ENCODE data around the gene CBFA2T2.

Gene CBFA2T2

GRCh38 chr20:33676652-33677645 is 187.1 kb downstream of the CBFA2T2 start:
- Histone ChIP-seq H3K79me2 (ENCODE audit: insufficient read depth, low read length) (peaks cover 29% of the 10 kb centered on the region), H3K36me3 (ENCODE audit: insufficient read depth, low read length) (peaks cover 40% of the 10 kb centered on the region; the same call in 1 of the 2 replicates), H3K27me3 (ENCODE audit: insufficient read depth, low read length, poor library complexity, severe bottlenecking) (no peaks in the 10 kb centered on the region), H3K4me3 (ENCODE audit: low read length, poor library complexity, severe bottlenecking) (no peak overlapping the region), H3F3A (ENCODE audit: low read depth) (no peaks in the 10 kb centered on the region), H2AFZ (ENCODE audit: low read length) (no peak overlapping the region), H3K9me3 (ENCODE audit: insufficient read depth, low read depth, low read length) (no peaks in the 10 kb centered on the region), H3K4me1 (ENCODE audit: insufficient read depth, low read length, poor library complexity, severe bottlenecking) (peaks cover 26% of the 10 kb centered on the region), H3K9me2 (replicated peaks; ENCODE audit: low read depth, low read length) (no peaks in the 10 kb centered on the region), H3K9ac (ENCODE audit: low read depth, low read length, poor library complexity, severe bottlenecking) (no peak overlapping the region), H4K20me1 (ENCODE audit: insufficient read depth, low read length, poor library complexity, severe bottlenecking) (peaks cover 17% of the 10 kb centered on the region), H3K4me2 (ENCODE audit: low read depth, low read length, poor library complexity, severe bottlenecking) (no peak overlapping the region)
- TF ChIP-seq CTCF (conservative IDR thresholded peaks at IDR 0.05; ENCODE audit: low read length) (no peak), EZH2phosphoT487 (IDR thresholded peaks at IDR 0.05; ENCODE audit: borderline replicate concordance) (no peak)

- Histone ChIP-seq H3K27me3 (ENCODE audit: insufficient read depth, low read length, poor library complexity, severe bottlenecking) (no peaks in the 10 kb centered on the region), H3K9me2 (replicated peaks; ENCODE audit: low read depth, low read length) (no peaks in the 10 kb centered on the region), H3K9me3 (ENCODE audit: insufficient read depth, low read depth, low read length) (no peaks in the 10 kb centered on the region), H3K79me2 (ENCODE audit: insufficient read depth, low read length) (peaks cover 39% of the 10 kb centered on the region), H4K20me1 (ENCODE audit: insufficient read depth, low read length, poor library complexity, severe bottlenecking) (peaks cover 22% of the 10 kb centered on the region), H3K4me1 (ENCODE audit: insufficient read depth, low read length, poor library complexity, severe bottlenecking) (peaks cover 23% of the 10 kb centered on the region), H3F3A (ENCODE audit: low read depth) (no peaks in the 10 kb centered on the region), H3K4me2 (ENCODE audit: low read depth, low read length, poor library complexity, severe bottlenecking) (no peak overlapping the region), H3K36me3 (ENCODE audit: insufficient read depth, low read length) (peaks cover 40% of the 10 kb centered on the region; the same call in 1 of the 2 replicates), H2AFZ (ENCODE audit: low read length) (no peak overlapping the region), H3K9ac (ENCODE audit: low read depth, low read length, poor library complexity, severe bottlenecking) (no peak overlapping the region), H3K4me3 (ENCODE audit: low read length, poor library complexity, severe bottlenecking) (no peak overlapping the region)
- TF ChIP-seq EZH2phosphoT487 (IDR thresholded peaks at IDR 0.05; ENCODE audit: borderline replicate concordance) (no peak), CTCF (conservative IDR thresholded peaks at IDR 0.05; ENCODE audit: low read length) (no peak)
Observed at GRCh38 chr20:33677991-33678702, 188.3 kb downstream of the CBFA2T2 start.

GRCh38 chr20:33679758-33680485 is 190.0 kb downstream of the CBFA2T2 start:
- Histone ChIP-seq H3K9me2 (replicated peaks; ENCODE audit: low read depth, low read length) (no peaks in the 10 kb centered on the region), H3K36me3 (ENCODE audit: insufficient read depth, low read length) (peaks cover 40% of the 10 kb centered on the region; the same call in 1 of the 2 replicates), H3K4me3 (ENCODE audit: low read length, poor library complexity, severe bottlenecking) (no peak overlapping the region), H3K4me1 (ENCODE audit: insufficient read depth, low read length, poor library complexity, severe bottlenecking) (peaks cover 27% of the 10 kb centered on the region), H3K27me3 (ENCODE audit: insufficient read depth, low read length, poor library complexity, severe bottlenecking) (no peaks in the 10 kb centered on the region), H3K9me3 (ENCODE audit: insufficient read depth, low read depth, low read length) (no peaks in the 10 kb centered on the region), H2AFZ (ENCODE audit: low read length) (no peak overlapping the region), H3K4me2 (ENCODE audit: low read depth, low read length, poor library complexity, severe bottlenecking) (no peak overlapping the region), H3K9ac (ENCODE audit: low read depth, low read length, poor library complexity, severe bottlenecking) (no peak overlapping the region), H3F3A (ENCODE audit: low read depth) (no peaks in the 10 kb centered on the region), H4K20me1 (ENCODE audit: insufficient read depth, low read length, poor library complexity, severe bottlenecking) (peaks cover 39% of the 10 kb centered on the region), H3K79me2 (ENCODE audit: insufficient read depth, low read length) (peaks cover 49% of the 10 kb centered on the region)
- TF ChIP-seq CTCF (conservative IDR thresholded peaks at IDR 0.05; ENCODE audit: low read length) (no peak), EZH2phosphoT487 (IDR thresholded peaks at IDR 0.05; ENCODE audit: borderline replicate concordance) (no peak)

Measured in Loucy (cell line).